NB4 (cell line): ENCODE results near the gene SMIM38.

ENCODE experiments used
- MYC ChIP-seq: IDR thresholded peaks from 2 replicates; pipeline ENCODE4 v1.6.1; 2011; ENCODE audit warnings: low read depth, low read length
- POLR2A ChIP-seq: IDR thresholded peaks from 2 replicates; pipeline ENCODE4 v1.6.1; 2011; ENCODE audit warnings: mild to moderate bottlenecking; ENCODE audit not compliant: insufficient read length; ENCODE audit errors: extremely low read depth
- TF ChIP-seq, protein P1 (sequence below): IDR thresholded peaks from one replicate; pipeline ENCODE4 v1.5.1; 2012; ENCODE audit warnings: low read depth, low read length
- TF ChIP-seq, protein P2 (sequence below): IDR thresholded peaks from 2 replicates; pipeline ENCODE4 v1.6.1; 2011; ENCODE audit warnings: low read depth, low read length

DNA sequence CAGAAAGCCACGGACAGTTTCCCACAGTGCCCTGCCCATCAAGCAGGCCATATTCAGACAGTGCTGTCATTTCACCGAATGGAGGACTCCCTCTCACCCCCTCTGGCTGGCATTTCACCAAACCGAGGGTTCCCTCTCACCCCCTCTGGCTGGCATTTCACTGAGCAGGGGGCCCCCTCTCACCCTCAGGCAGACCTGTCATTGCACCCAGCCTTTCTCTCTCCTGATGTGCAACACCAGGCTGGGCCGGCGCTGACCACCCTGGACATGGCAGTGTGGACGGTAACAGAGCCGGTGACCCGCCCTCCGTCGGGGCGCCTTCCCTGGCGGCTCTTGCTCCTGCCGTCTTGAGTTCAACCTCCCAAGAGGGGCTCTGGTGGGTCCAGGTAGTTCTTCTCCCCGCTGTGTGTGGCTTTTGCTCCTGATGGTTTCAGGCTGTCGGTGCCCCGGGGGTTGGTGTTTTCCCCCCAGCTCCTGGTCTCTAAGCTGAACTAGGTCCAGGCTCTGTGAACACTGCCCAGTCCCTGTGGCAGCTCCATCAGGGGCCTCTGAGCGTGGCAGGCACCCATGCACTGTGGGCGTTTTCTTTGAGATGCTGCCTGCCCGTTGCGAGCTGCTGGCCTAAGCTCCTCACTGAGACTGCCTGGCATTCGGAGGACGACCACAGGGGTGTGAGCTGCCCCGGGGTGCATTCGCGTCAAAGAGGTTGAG lies 46.9 kb downstream of the SMIM38 start:
- TF ChIP-seq POLR2A (no peak), MYC (no peak)
- TF ChIP-seq, protein P1, sequence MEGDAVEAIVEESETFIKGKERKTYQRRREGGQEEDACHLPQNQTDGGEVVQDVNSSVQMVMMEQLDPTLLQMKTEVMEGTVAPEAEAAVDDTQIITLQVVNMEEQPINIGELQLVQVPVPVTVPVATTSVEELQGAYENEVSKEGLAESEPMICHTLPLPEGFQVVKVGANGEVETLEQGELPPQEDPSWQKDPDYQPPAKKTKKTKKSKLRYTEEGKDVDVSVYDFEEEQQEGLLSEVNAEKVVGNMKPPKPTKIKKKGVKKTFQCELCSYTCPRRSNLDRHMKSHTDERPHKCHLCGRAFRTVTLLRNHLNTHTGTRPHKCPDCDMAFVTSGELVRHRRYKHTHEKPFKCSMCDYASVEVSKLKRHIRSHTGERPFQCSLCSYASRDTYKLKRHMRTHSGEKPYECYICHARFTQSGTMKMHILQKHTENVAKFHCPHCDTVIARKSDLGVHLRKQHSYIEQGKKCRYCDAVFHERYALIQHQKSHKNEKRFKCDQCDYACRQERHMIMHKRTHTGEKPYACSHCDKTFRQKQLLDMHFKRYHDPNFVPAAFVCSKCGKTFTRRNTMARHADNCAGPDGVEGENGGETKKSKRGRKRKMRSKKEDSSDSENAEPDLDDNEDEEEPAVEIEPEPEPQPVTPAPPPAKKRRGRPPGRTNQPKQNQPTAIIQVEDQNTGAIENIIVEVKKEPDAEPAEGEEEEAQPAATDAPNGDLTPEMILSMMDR = no peak
- TF ChIP-seq, protein P2, sequence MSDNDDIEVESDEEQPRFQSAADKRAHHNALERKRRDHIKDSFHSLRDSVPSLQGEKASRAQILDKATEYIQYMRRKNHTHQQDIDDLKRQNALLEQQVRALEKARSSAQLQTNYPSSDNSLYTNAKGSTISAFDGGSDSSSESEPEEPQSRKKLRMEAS = no peak
